Endothelial cell of umbilical vein (primary cell): ENCODE data around the gene SEMA4C. TPM values are rescaled to one million over a fixed set of nuclear protein-coding genes. Genes with fewer than 3 reads are reported as not detected.

ENCODE experiments used
- BruUV-seq: library from RNA; stranded (reverse); fragments of 400-500 nt; replicated peaks from 2 replicates; lab custom pipeline; 2021; lab: Mats Ljungman, UMichigan
- CTCF ChIA-PET: fragments of 300-600, 350-600 bp; sonication (Branson Sonifier 250); formaldehyde crosslinking; loops from one replicate; lab custom pipeline; 2021; ENCODE audit warnings: antibody characterized with exemption, inconsistent platforms; lab: Charles Lee
- POLR2A ChIA-PET: fragments of 300-600, 350-600 bp; sonication (Branson Sonifier 250); formaldehyde crosslinking; loops from one replicate; lab custom pipeline; 2021; ENCODE audit warnings: antibody characterized with exemption, inconsistent platforms; lab: Charles Lee
- DNase-seq: peaks from one replicate; pipeline ENCODE4 v3.0.0-alpha.2; 2011; ENCODE audit warnings: low read depth, low spot score
- FAIRE-seq: peaks from 2 replicates; lab custom pipeline; 2011; peaks lifted over from hg19 to GRCh38; lab: Jason Lieb, UNC
- H2AFZ ChIP-seq: 2 replicates; pipeline ENCODE4 v1.6.0; 2012; ENCODE audit warnings: low read depth, low read length, control low read depth, inconsistent platforms
- H3K27ac ChIP-seq: 2 replicates; pipeline ENCODE4 v1.5.1; 2011; ENCODE audit warnings: low read depth, mild to moderate bottlenecking, control low read depth, low read length, moderate library complexity; ENCODE audit not compliant: insufficient read depth
- H3K27me3 ChIP-seq, 2 experiments: 2 replicates each; pipeline versions ENCODE4 v1.6.0 to v1.6.1; 2011; ENCODE audit warnings: low read length in 2 of 2, mixed read lengths in 1 of 2; ENCODE audit not compliant: control insufficient read depth in 2 of 2, insufficient read depth in 2 of 2
- H3K36me3 ChIP-seq, 2 experiments: 2 replicates in 1 of 2; 3 replicates in 1 of 2; pipeline ENCODE4 v1.5.1; 2011; ENCODE audit warnings: low read length in 2 of 2, mild to moderate bottlenecking in 1 of 2, moderate library complexity in 1 of 2; ENCODE audit not compliant: control insufficient read depth in 2 of 2, insufficient read depth in 2 of 2; ENCODE audit errors: extremely low read depth in 1 of 2
- H3K4me1 ChIP-seq: 3 replicates; pipeline ENCODE4 v1.5.1; 2011; ENCODE audit warnings: mild to moderate bottlenecking, low read length; ENCODE audit not compliant: control insufficient read depth, insufficient read depth; ENCODE audit errors: extremely low read depth
- H3K4me2 ChIP-seq: 2 replicates; pipeline ENCODE4 v1.6.1; 2011; ENCODE audit warnings: low read length, control low read depth, mixed read lengths; ENCODE audit not compliant: insufficient read depth
- H3K4me3 ChIP-seq, 3 experiments: fragments of 200-600 bp in 1 of 3; sonication (generic), shearing (Covaris generic) in 1 of 3; replicated peaks in 1 of 3; 2 replicates each; pipeline ENCODE4 v1.5.1; 2011 to 2016; ENCODE audit warnings: control low read depth in 3 of 3, low read length in 3 of 3, mild to moderate bottlenecking in 2 of 3, inconsistent platforms in 1 of 3, low read depth in 1 of 3, moderate library complexity in 1 of 3; ENCODE audit not compliant: insufficient read depth in 1 of 3
- H3K79me2 ChIP-seq: 2 replicates; pipeline ENCODE4 v1.6.0; 2012; ENCODE audit warnings: low read length, inconsistent platforms; ENCODE audit not compliant: control insufficient read depth, insufficient read depth
- H3K9ac ChIP-seq: replicated peaks from 2 replicates; pipeline ENCODE3; 2011; ENCODE audit warnings: low read length, control low read depth; ENCODE audit not compliant: insufficient read depth; ENCODE audit errors: extremely low read depth
- H3K9me1 ChIP-seq: replicated peaks from 3 replicates; pipeline ENCODE4 v1.6.0; 2011; ENCODE audit warnings: mild to moderate bottlenecking, low read length; ENCODE audit not compliant: control insufficient read depth, insufficient read depth; ENCODE audit errors: extremely low read depth
- H3K9me3 ChIP-seq: replicated peaks from 2 replicates; pipeline ENCODE4 v1.5.1; 2012; ENCODE audit warnings: low read length, inconsistent platforms; ENCODE audit not compliant: control insufficient read depth, insufficient read depth
- H4K20me1 ChIP-seq: replicated peaks from 2 replicates; pipeline ENCODE3; 2011; ENCODE audit warnings: mild to moderate bottlenecking, low read length; ENCODE audit not compliant: control insufficient read depth, insufficient read depth; ENCODE audit errors: extremely low read depth
- CTCF ChIP-seq, 2 donors: IDR thresholded peaks; 1 replicate in 1 of 2; 2 replicates in 1 of 2; pipeline ENCODE4 v1.5.1; 2011; ENCODE audit warnings: low read length in 2 of 2, mild to moderate bottlenecking in 2 of 2, moderate library complexity in 2 of 2, control low read depth in 1 of 2, inconsistent platforms in 1 of 2, low read depth in 1 of 2; ENCODE audit not compliant: insufficient read depth in 1 of 2; ENCODE audit errors: extremely low read depth in 1 of 2
- EZH2 ChIP-seq: IDR thresholded peaks from 2 replicates; pipeline ENCODE4 v1.6.1; 2012; ENCODE audit warnings: borderline replicate concordance, low read depth, mild to moderate bottlenecking, moderate library complexity, low read length, inconsistent platforms; ENCODE audit not compliant: severe bottlenecking
- FOS ChIP-seq: IDR thresholded peaks from 2 replicates; pipeline ENCODE4 v1.6.1; 2011; ENCODE audit warnings: mild to moderate bottlenecking, low read length, moderate library complexity, borderline replicate concordance; ENCODE audit not compliant: insufficient read depth
- GATA2 ChIP-seq: IDR thresholded peaks from 2 replicates; pipeline ENCODE4 v1.7.0; 2011; ENCODE audit warnings: low read depth, mild to moderate bottlenecking, moderate library complexity, mixed read lengths, low read length; ENCODE audit not compliant: insufficient read length, insufficient read depth
- JUN ChIP-seq: IDR thresholded peaks from 2 replicates; pipeline ENCODE4 v1.6.1; 2011; ENCODE audit warnings: borderline replicate concordance, low read depth; ENCODE audit not compliant: insufficient read length, insufficient read depth
- MAX ChIP-seq: IDR thresholded peaks from 2 replicates; pipeline ENCODE4 v1.6.1; 2011; ENCODE audit not compliant: insufficient read depth, insufficient read length
- MYC ChIP-seq: IDR thresholded peaks from one replicate; pipeline ENCODE4 v1.6.1; 2011; ENCODE audit warnings: mild to moderate bottlenecking, low read depth, low read length
- POLR2A ChIP-seq: IDR thresholded peaks from 2 replicates; pipeline ENCODE4 v1.6.1; 2012; ENCODE audit warnings: low read depth, mild to moderate bottlenecking, control low read depth, low read length
- POLR2AphosphoS5 ChIP-seq: IDR thresholded peaks from 2 replicates; pipeline ENCODE4 v1.6.1; 2012; ENCODE audit warnings: low read depth, mild to moderate bottlenecking, control low read depth, low read length, moderate library complexity; ENCODE audit not compliant: insufficient read depth
- dilution Hi-C: fragments of 300-500 bp; cut with MboI; formaldehyde crosslinking; loops from one replicate; pipeline ENCODE4 v1.15.0; 2019; ENCODE audit warnings: low sequenced_read_pairs; ENCODE audit not compliant: extremely low pct_ligation_motif_present
- intact Hi-C: fragments of 100-400 bp; cut with micrococcal nuclease; formaldehyde crosslinking; loops from one replicate; pipeline ENCODE4 v1.10.0; 2022
- polyA plus RNA-seq, 4 experiments: library from polyadenylated mRNA; depleted of rRNA in 3 of 4; stranded (reverse) in 3 of 4; unstranded in 1 of 4; fragments of >200 nt; gene quantifications; 2 replicates each; pipeline versions ENCODE4 v1.2.1 to v1.2.3, GENCODE V29; 2011 to 2012; ENCODE audit warnings: missing spikeins in 1 of 4
- total RNA-seq: library from RNA; stranded (reverse); gene quantifications from 2 replicates; pipeline ENCODE4 v1.2.3, GENCODE V29; 2021

SEMA4C gene
- total and polyA plus RNA-seq, 2 donors (not counting 3 experiments of a cell fraction or from before 2014, with no cell fraction given), result 16.4 to 17.3 TPM

DNA sequence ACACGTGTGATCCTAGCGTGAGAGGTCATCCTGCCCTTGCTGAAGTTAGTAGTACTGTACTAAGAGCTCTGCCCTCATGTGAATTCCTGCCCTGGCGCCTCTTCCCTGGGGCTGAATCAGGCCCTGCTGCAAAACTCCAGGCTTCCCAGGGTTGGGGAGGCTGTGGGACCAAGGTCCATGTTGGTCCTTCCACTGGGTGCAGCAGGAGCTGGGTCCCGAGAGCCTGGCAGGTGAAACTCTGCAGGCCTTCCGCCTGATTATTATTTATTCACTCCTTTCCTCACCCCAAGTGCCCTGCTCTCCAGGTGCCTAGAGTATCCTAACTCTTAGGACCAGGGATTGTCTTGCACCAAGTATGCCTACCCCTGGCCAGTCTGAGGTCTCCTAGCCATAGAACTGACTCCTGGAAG is 59.1 kb downstream of the SEMA4C start:
- no peaks in the 10 kb centered on the region for H3K27me3 ChIP-seq
- H3K9me1 ChIP-seq, result no peaks in the 10 kb centered on the region
- dilution Hi-C loops, result no loop called here
- POLR2A ChIA-PET, result no interaction called here
- FAIRE-seq (no peak), DNase-seq (no peak)
- CTCF ChIA-PET, result interaction anchor here (0.6 to 3.6 kb wide), 2 partner anchors 10 to 37 kb away, joined by 3 to 12 read pairs; no protein-coding TSS in a partner anchor
- H3K27ac ChIP-seq, result no peak overlapping the region
- H2AFZ ChIP-seq, result no peak overlapping the region
- H3K9me3 ChIP-seq, result no peaks in the 10 kb centered on the region
- intact Hi-C loops, result no loop called here
- no peak overlapping the region for H3K4me2 ChIP-seq
- no TSS peak for BruUV-seq
- no peak overlapping the region for H3K9ac ChIP-seq
- TF ChIP-seq POLR2AphosphoS5 (no peak), POLR2A (no peak), FOS (no peak), MAX (no peak), JUN (no peak), CTCF (IDR thresholded peaks at IDR 0.05; ENCODE audit: extremely low read depth in 1 of 2, insufficient read depth in 1 of 2, low read depth in 1 of 2, low read length in 2 of 2) (no peak), MYC (no peak), GATA2 (no peak), EZH2 (no peak)
- no peaks in the 10 kb centered on the region for H3K79me2 ChIP-seq
- H3K4me1 ChIP-seq, result peaks cover 5% of the 10 kb centered on the region
- no peaks in the 10 kb centered on the region for H4K20me1 ChIP-seq
- H3K36me3 ChIP-seq, result no peaks in the 10 kb centered on the region
- H3K4me3 ChIP-seq, result no peak overlapping the region
